ENCODE results near the gene TTLL5.

The TTLL5 gene

DNA sequence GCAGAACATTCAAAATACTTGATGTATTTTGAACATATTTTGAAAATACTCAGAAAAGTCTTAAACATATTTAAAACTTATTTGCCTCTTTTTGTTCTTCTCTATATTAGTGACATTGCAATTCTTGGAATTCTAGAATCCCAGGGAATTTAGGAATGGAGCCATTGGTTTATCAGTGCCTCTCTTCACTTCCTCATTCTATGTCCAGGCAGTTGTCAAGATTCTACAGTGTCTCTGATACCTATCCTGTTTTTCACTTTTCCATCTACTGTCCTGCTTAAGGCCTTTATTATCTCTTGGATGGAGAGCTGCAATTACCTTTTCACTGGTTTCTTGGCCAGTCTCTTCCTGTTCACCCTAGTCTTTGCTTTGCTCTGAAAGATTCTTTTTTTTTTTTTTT is 144.6 kb downstream of the TTLL5 start:
- no peak for DNase-seq

DNA sequence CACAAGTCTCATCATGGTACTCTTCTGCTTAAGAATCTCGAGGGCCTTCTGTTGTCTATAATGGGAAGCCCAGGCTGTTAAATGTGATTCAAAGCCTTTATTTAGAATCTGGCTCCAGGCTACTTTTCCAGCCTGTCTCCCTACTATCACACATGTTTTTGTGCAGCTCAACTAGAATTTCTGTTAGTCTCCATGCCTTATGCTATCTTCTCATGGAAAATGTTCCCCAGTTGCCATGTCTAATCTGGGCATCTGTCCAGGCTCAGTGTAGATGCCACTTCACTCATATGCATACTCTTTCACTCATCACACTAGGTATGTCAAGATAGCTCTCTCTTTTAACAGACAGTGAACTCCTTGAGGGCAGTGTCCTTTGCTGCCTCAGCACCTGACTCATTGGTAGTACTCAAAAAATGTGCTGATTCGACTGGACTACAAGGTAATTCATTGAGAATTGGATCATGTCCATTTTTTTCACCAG is 145.3 kb downstream of the TTLL5 start:
- DNase-seq = no peak

DNA sequence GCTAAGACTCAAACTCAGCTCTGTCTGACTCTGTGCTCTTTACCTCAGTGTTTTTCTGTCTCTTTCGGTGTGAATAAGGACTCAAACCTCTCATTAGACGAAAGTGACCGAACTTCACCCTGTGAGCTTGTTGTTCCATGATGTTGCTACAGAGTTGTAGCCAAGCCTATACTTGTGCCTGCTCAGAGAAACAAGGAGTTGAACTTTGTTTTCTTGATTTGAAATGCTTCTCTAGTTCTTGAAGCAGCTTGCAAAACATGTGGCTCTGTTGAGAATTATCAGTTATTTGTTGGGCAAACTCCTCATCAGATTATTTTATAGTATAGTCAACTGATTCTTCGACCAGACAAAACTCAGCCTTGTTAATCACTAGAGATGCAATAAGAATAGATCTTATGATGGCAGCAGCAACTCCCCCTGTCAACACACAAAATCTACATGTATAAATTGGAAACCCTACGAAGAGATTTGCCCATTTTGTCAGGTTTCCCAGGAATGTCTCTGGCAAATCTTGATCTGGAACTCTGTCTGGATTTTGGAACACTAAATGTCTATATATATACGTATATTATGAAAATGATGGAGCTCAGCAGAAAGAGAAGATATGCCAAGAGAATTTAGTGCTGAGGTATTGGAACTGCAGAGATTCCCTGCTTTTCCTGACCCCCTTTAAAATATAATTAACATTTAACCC is 146.8 kb downstream of the TTLL5 start:
- DNase-seq = no peak

DNA sequence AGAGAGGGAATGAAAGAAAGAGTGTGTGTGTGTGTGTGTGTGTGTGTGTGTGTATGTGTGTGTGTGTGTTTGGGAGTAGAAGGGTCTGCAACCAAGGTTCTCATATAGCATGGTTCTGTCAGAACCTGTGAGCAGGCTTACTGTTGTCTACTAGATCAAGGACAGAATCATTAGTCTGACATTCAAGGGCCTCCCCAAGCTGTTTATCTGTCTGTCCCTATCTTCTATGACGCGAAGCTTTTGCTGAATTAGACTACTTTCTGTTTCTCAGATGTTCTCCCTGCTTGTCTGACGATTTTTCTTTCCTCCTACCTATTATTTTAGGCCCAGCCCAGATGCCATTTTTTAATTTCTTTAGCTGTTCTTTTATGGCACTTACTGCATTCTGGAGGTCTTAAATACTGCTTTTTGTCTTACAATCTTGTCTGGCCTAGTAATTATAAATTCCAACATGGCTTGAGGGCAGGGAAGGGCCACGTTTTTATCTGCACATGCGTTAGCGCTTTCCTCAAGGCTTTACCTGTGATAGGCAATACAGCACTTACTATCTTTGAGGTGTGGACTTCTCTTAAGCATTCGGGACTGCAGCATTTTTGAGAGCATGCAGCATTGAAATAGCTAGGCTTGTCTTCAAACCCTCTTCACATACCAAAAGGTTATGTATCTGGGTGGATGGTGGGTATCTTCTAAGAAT is 150.2 kb downstream of the TTLL5 start:
- DNase-seq = no peak

DNA sequence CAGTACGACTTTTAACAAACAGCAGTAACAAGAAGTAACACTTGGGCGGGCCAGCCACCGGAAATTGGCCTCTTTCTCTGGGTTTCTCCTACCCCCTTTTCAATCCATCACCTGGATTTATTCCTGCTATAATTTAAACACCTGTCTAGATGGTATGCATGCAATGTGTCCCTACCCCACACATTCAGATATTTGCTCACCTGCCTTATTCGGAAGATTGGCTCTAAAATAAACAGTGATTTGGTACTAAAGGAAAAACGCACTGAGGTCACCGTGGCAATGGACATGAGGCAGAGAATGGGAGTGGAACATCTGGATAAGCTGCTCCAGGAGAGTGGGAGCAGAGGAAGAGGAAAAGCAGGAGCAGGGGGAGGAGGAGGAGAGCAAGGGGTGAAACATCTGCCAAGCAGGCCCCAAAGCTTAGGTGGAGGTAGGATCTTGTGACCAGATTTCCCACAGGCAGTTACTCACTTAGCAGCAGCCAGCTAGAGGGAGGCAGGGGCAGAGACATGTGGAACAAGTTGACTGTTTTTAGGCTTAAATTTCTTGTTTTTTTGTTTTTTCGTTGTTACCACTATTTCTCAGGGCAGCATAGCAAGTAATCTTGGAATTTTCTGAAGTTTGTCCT is 150.9 kb downstream of the TTLL5 start:
- DNase-seq = peak; percentile 43

DNA sequence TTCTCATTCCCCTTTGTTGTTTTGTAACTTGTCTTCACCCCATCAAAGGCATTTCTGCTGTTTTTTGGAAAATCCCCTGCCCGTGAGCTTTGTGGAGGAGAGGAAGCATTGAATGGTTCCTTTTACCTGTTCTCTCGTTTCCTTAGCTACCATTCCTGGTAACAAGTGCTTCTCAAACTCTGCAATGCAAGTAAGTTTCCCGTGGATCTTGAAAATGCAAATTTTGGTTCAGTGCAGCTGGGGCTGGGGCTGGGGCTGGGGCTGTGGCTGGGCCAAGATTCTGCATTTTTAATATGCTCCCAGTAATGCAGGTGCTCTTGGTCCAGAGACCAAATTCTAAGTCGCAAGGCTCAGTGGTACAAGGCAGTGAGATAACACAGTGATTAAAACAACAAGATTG is 151.6 kb downstream of the TTLL5 start:
- DNase-seq = no peak

DNA sequence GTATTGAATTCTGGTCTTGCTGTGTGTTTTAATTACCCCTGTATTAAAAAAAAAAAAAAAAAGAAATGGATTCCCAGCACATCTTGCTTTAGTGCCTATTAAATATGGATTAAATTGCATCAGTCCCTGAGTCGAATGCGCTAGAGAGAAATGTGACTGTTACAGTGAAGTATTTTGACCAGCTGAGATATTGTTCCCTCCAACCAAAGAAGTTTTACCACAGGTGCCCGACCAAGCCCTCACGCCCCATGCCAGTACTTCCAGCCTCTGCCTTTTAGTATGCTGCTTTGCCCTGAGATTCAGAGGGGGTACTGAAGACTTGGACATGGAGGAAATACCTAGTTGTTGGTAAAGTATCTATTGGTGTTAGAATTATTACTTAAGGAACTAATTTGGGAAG is 159.7 kb downstream of the TTLL5 start:
- no peak for DNase-seq

DNA sequence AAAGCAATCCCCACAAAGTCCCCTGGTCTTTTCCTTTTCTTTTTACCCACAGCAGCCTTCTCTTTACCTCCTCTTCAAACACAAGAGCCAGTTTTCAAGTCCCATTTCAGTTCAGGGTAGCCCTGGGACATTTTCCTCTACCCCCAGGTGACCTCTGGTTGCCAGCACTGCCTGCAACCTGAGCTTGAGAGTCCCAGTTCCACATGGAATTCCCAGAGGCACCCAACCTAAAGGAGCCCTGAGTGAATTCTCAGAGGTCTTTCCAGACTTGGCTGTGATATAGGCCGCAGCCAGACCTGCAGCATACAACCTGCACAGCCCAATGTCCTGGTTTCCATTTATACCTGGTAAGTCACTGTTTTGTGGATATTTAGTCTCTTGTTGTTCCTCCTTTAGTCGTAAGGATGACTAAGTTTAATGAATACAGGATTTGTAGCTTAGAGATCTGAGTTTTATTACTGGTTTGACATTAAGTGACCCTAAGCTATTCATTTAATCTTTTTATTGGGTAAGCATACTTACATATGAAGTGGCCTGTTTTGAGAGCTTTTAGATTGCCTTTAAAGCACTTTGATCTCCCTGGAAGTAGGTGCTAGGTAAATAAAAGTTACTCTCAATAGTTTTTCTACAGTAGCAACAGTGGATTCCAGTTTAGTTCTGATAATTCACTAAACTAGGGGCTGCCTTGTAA is 160.9 kb downstream of the TTLL5 start:
- no peak for DNase-seq

DNA sequence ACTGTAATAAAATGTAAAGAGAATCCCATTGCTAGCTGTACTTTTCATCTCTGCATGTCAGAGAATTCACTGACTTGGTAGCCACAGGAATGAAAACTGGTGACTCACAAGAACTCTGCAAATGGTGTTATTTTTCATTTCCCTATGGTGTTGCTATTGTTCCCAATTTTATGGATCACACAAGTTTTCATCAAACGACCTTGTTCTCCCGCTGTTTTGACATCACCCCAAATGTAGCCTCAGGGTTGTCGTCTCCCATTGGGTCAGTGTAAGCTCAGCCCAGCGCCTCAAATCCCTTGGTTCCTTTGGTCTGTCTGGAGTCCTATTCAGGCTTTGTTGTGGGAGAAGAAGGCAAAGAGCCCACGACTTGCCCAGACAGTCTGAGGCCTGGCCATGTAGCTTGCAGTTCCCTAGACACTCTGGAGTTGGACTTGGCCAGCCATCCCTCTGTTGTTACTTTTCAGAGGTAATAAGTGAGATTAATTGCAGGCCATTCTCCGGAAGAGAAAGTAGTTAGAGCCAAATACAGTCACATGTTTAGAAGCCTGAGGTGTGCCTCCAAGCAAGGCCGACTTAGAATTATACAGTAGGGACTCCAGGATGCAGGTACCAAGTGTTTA is 161.6 kb downstream of the TTLL5 start:
- DNase-seq = peak; percentile 42

DNA sequence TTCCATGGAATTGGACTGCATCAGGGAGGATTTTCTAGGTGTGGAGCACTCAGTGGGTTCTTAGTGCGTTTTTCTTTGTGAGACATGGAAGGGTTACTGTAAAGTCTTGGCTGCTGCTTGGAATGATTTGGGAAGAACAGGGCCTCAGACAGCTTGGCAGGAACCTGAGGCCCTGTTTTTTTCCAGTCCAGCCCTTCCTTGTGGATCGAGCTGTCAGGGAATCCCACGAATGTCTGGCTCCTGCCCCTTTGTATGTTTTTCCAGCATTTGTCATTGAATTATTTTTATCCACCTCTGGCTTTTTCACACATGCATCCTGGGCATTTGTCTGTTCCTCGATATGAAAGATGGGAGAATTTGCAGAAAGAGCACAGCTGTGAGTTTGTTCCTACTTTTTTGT is 162.3 kb downstream of the TTLL5 start:
- DNase-seq = peak; percentile 84

DNA sequence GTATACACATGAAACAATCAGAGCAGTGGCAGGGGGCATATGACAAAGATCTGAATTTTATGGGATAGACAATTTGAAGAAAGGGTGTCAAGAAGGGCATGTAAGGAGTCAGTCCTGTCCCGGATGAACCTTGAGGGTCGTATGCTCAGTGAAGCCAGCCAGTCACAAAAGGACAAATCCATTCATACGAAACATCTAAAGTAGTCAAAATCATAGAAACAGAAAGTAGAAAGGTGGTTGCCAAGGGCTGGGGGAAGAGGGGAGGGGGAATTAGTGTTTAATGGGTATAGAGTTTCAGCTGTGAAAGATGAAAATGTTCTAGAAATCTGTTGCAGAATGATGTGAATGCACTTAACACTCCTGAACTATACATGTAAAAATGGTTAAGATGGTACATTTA is 163.3 kb downstream of the TTLL5 start:
- DNase-seq = peak; percentile 52

DNA sequence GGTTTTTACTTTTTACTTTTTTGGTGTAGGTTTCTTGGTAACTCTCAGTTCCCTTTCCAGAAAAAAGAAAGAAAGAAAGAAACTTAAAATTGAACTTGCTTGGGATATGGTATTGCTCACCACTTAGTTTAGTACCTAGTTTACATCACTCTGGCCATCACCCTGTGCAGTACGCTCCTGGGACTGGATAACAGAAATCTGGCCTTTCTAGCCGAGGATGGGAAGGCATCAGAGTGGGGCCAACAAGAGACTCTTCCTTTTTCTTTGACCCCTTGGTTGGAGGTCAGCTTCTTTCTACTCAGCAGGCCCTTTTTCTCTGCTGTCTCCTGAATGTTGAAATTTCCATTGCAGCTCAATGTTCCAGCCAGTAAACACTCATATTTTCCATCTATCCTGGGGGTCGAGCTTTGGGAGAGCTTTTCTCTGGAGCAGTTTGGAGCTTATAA is 164.1 kb downstream of the TTLL5 start:
- DNase-seq = peak; percentile 69

DNA sequence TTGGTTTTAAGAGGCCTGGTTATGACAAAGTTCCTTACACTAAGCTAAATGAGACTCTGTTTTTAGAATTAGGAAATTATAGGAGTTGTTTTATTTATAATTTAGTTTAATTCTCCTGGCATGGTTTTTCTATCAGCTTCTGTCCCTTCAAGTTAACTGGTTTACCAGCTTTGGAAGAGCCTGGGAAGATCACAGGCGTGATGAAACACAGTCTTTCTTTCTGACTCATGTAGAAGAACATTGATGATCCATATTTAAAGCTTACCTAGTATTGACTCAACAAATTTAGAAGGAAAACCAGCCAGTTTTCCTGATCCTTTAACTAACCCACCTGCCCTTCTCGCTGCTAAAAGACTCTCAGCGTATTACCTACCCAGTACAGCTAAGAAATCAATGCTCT is 165.6 kb downstream of the TTLL5 start:
- DNase-seq = no peak

DNA sequence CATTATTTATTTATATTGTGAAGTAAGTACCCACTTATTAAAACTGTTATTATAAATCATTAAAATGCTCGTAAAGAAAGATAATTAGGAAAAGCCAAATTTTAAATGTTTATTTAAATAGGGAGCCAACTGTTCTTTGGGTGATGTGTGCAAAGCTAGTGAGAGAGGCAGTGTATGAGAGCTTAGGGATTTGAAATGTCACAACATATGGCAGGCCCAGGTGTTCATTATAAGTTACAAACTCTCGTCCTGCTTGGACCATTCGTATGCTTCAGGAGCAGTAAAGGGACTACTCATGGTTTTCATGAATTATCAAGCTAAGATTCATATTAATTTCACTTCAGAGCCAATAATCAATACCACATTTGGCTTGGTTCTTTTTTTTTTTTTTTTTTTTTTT is 166.3 kb downstream of the TTLL5 start:
- DNase-seq = no peak

DNA sequence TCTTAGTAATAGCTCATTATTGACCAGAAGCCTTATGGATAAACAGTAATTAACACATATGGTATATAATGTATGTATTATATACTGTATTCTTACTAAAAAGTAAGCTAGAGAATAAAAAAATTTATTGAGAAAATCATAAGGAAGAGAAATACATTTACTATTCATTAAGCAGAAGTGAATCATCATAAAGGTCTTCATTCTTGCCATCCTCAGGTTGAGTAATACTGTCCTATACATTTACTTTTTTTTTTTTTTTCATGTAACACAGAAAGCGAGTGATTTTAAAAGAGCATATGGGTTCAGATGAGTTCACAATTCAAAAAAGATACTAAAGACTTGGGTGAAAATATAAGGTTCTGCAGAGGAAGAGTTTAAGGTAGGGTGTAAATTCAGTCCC is 168.3 kb downstream of the TTLL5 start:
- DNase-seq = no peak

DNA sequence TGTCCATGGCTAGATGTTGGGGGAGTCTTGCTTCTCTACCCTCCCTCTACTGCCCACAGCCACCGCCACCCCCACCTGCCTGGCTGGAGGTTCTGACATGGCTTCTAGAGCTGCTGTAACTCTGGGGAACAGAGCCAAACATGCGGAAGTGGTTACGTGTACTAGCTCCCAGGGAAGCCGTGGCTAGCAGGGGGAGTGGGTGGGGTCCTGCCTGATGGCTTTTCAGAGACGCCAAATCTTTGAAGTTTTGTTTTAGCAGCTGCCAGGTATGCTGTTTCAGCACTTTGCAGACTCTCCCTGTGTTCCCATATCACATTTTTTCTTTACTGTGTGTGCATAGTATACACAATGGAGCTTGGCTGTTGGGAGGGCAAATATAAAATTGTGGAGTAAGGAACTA is 170.4 kb downstream of the TTLL5 start:
- peak; percentile 76 for DNase-seq

DNA sequence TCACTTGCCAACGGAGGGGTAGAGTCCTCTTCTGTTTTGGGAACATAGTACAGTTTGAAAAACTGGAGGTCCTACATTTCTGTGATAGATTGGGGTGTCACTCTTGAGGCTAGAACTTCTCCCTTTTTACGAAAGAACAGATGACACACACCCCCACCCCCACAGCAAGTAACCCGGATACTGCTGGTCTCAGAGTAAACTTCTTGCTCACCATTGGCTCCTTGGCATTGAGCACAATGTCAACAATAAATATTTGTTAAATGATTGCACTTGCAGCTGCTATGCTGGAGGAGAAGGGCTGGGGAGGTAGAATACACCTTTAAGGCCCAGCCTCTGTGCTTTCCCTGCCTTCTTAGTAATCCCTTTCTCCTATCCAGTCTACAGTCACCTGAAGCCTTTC is 170.9 kb downstream of the TTLL5 start:
- DNase-seq = no peak

DNA sequence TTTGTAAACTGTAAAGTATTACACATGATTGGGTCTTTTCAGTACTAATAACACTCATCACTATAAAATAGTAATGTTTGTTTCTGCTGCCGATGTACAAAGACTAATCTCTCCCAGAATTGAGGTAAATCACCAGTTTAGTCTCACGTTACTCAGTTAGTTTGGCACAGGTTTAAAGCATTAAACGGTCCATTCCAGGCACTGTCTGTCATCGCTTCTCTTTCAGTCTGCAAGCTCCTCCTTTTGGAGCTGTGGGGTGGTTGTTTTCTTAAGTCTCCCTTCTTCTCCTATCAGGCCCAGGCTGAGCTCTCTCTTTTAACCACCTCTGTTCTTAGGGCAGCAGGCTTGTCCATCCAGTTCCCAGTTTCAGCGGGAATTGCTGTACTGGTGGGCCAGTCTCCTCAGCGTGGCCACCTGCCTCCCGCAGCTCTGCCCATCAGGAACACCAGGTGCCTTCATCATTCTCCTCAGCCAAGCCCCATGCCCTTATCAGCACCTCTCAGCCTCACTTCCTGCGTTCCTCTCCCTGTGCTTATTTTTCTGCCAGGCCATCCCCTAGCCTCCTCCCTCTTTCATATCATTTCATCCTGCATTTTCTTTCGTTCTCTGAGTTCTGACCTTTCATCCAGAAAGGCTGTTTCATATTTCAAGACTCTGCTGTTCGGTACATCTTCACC is 171.7 kb downstream of the TTLL5 start:
- no peak for DNase-seq

DNA sequence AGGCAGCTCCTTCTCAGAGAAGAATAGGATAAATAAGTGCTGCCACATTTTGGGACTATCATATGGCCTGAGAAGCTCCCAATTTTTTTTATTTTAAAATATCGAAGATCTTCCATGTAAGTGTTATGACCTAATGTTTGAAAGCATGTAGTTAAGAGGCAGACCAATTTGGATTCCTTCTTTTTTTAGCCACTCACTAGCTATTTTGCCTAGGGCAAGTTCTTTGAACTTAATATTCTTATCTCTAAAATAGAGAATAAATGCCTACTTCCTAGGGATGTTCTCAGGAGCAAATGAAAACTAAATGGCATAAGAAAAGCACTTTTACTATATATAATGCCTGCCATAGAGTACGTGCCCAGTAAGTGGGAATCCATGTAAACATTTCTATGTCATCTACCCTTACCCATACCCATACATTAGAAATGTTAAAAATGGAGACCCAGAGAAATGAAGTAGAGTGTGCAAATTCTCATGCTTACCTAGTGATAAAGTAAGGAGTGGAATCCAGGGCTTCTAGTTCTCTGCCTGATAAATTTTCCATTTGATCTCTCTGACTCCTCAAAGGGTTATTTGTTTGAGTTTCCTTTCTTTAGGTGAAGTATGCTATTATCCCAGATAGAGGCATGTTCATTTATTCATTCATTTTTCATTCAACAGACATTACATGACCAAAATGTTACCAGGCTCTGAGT is 172.4 kb downstream of the TTLL5 start:
- no peak for DNase-seq

DNA sequence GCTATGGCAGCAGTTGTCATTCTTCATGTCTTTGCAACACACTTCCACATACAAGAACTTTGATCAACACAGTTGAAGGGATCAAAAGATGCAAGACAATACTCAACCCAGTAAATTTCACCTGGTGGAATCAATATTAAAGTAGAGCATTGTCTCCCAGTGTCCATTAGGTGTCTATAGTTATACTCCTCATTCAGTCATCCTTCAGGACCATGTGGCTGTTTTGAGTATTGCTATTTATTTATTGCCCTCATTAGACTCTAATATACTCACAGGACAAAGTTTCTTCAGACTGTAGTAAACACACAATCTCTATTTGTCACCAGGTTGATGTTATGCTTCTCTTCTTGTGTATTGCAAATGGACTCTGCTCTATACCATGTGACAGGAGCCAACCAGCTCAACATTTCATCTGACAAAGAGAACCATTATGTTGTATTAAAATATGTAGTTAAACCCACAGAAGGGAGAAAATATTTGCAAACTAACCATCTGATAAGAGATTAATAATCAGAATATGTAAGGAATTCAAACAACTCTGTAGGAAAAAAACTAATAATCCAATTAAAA is 174.2 kb downstream of the TTLL5 start:
- no peak for DNase-seq

DNA sequence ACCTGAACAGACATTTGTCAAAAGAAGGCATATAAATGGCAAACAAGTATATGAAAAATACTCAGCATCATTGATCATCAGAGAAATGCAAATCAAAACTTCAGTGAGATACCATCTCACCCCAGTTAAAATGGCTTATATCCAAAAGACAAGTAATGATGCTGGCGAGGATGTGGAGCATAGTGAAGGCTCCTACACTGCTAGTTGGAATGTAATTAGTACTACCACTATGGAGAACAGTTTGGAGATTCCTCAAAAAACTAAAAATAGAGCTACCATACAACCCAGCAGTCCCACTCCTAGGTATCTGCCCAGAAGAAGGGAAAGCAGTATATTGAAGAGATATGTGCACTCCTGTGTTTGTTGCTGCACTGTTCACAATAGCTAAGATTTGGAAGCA is 174.7 kb downstream of the TTLL5 start:
- no peak for DNase-seq

All from right hindlimb (tissue), 1 donor.